ENCODE results near the gene WNK1. TPM values are rescaled to one million over a fixed set of nuclear protein-coding genes. Genes with fewer than 3 reads are reported as not detected.

WNK1 gene
- total RNA-seq, 2 donors from 2014 or later = 110 to 145 TPM

DNA sequence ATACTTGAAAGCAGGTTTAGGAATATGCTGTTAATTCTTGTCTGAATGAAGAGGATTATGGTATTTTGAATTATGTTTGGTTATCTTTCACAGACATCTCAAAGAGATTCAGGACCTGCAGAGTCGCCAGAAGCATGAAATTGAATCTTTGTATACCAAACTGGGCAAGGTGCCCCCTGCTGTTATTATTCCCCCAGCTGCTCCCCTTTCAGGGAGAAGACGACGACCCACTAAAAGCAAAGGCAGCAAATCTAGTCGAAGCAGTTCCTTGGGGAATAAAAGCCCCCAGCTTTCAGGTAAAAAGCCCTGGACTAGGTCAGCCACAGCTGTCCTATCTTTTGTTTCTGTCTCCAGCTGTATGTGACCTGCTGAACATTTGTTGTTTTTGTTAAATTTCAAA lies 145.0 kb downstream of the WNK1 start:
- Mint-ChIP-seq H3K36me3 (no peaks in the 10 kb centered on the region), H3K27ac (peak overlapping the region in 1 of 2 donors; percentile 26), H3K9me3 (no peaks in the 10 kb centered on the region)
- ATAC-seq (no peak), DNase-seq (ENCODE audit: low spot score in 2 of 2) (no peak)

- Mint-ChIP-seq H3K36me3 (no peaks in the 10 kb centered on the region), H3K27ac (peak overlapping the region in 1 of 2 donors; percentile 35)
- ATAC-seq = no peak
Measured at GRCh38 chr12:902581-902980, 150.2 kb downstream of the WNK1 start.

DNA sequence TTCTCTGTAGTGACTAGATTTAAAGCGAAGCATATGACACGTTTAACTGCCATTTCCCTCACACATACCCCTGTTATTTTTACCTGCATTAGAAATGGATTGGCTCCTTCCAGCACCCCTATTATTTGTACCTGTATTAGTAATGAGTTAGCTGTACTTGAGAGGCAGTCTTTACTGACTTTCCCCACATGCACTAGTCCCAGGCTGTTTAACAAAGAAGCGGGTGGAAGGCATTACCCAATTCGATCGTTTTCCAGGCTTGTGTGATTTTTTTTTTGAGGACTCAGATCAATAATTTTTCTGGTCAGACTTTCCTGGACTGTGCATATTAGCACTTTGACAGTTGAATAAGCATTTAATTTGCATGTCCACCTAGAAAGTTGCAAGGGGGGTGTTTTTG lies 150.7 kb downstream of the WNK1 start:
- Mint-ChIP-seq H3K27ac (peak overlapping the region; percentile 35 to 53), H3K36me3 (no peaks in the 10 kb centered on the region), H3K9me3 (no peaks in the 10 kb centered on the region)
- DNase-seq (ENCODE audit: low spot score in 2 of 2) = no peak
- no peak for ATAC-seq

More at GRCh38 chr12:902581-902980, 150.2 kb downstream of the WNK1 start:
- DNase-seq (ENCODE audit: low spot score in 2 of 2) = no peak
- no peaks in the 10 kb centered on the region for H3K9me3 Mint-ChIP-seq

DNA sequence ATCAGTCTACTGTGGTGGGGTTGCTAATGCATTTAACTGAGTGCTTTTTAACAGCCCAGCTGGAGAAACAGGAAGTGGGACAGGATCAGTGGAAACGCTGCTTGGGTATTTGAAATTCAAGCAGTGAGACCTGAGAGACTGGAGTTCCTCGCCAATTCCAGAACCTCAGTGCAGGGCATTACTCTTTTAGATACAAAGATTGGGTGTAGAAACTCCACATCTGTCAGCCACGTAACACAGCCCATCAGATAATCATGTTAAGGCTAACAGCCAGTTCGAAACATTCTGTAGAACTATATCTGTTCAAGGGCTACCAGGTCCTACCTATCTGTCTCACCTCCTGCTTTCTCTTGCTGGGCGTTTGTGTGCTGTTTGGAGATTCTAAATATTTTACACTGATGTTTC lies 151.6 kb downstream of the WNK1 start:
- Mint-ChIP-seq H3K36me3 (no peaks in the 10 kb centered on the region), H3K27ac (no peak overlapping the region), H3K9me3 (no peaks in the 10 kb centered on the region)
- ATAC-seq = no peak
- no peak for DNase-seq (ENCODE audit: low spot score in 2 of 2)

DNA sequence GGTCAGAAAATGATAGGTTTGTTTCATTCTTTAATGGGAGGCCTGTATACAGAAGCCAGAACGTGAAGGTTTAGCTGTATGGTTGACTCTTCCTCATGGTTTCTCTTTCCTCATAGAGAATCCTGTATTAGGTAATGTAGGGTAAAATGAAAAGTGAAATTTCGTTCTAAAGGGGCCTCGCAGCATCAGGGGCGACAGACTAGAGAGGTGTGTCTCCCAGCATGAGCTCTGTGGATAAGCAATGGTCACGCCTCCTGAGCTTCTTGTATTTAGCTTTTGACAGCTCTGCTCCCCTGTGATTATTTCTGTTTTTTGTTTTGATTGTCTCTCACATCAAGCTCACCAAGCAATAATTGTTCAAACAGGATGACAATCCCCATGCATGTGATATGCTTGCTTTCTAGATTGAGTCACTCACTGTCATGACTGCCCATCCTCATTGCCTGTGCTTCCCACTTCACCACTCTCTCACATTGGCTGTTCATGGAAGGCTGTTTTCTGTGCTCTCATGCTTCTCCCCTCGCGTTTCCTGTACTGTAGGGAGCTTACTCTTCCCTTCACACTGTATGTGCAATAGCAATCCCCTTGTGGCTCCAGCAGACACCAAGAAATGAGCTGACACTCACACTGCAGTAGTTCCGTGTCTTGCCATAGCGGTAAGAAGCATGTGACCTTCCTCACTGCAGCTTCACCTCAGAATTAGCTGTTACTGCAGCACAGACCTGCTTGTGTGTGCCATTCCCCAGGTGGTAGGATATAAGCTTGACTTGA lies 153.1 kb downstream of the WNK1 start:
- DNase-seq (ENCODE audit: low spot score in 2 of 2) = no peak
- H3K9me3 Mint-ChIP-seq = no peaks in the 10 kb centered on the region
- peak; percentile 60 to 75 for ATAC-seq
- H3K36me3 Mint-ChIP-seq = no peaks in the 10 kb centered on the region
- peak overlapping the region; percentile 57 to 63 for H3K27ac Mint-ChIP-seq

- Mint-ChIP-seq H3K9me3 (no peaks in the 10 kb centered on the region), H3K36me3 (no peaks in the 10 kb centered on the region), H3K27ac (peak overlapping the region; percentile 57 to 63)
- ATAC-seq (no peak), DNase-seq (ENCODE audit: low spot score in 2 of 2) (no peak)
Measured at GRCh38 chr12:906062-906585, 153.7 kb downstream of the WNK1 start.

DNA sequence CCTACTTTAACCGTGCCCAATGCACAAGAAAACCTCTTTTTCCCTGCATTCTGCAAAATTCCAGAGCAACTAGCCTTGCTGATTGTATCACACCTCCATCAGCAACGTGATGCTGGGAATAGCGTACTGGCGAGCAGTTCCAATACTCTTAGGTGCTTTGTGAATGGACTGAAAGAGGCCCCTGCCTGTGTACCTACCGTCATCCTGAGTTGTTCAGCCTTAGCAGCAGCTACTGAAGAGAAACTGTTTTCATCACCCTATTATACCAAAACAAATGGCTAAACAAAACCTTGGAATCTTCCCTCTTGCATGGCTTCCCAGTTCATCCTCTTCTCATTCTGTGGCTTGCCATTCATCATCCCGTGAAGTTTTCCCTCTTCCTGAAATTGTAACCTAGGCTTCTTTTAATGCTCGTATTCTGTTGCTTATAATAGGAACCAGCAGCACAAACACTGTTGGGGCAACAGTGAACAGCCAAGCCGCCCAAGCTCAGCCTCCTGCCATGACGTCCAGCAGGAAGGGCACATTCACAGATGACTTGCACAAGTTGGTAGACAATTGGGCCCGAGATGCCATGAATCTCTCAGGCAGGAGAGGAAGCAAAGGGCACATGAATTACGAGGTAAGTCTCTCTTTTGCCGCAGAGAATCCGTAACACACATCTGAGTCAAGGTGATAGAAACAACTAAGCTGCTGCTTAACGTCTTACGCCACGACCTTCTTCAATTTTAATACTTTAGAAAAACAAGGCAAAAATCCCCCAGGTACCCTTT lies 155.2 kb downstream of the WNK1 start:
- Mint-ChIP-seq H3K9me3 (no peaks in the 10 kb centered on the region), H3K27ac (peak overlapping the region in 1 of 2 donors; percentile 12), H3K36me3 (no peaks in the 10 kb centered on the region)
- ATAC-seq (no peak), DNase-seq (ENCODE audit: low spot score in 2 of 2) (no peak)

DNA sequence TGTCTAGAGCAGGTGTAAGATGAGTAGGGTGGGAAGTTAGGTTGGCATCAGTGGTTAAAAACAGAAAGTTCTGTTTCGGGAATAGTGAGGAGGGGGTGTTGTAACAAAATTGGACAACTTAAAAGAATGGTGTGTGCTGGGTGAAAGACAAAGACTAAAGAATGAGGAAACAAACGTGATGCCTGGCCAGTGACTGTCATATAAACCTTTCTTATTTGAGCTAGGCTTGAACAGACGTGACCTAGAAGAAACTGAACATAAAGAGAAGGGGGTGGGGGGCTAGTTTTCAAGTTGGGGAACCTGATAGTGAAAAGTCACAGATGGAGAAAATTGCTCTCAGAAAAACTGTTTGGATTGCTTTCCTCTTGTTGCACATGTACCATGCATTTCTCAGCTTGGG lies 157.5 kb downstream of the WNK1 start:
- no peaks in the 10 kb centered on the region for H3K36me3 Mint-ChIP-seq
- DNase-seq (ENCODE audit: low spot score in 2 of 2) (no peak), ATAC-seq (no peak)
- H3K9me3 Mint-ChIP-seq = no peaks in the 10 kb centered on the region
- peak overlapping the region; percentile 10 to 58 for H3K27ac Mint-ChIP-seq

DNA sequence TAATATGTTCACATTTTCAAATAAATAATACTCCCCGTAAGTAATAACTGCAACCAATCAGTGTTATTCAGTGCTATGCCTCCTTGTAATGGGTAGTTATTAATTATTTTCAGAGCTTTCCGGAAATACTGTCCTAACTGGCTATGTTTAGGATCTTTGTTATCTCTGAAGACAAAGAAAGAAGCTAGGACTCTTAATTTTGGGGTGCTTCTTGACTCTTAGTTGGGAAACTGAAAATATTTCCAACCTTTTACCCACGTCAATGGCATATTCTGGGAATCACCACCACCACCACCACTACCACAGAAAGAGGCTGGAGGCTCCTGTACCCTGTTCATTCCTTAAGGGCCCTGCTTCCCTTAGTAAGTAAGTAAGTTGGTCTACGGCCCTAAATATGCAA lies 158.0 kb downstream of the WNK1 start:
- DNase-seq (ENCODE audit: low spot score in 2 of 2) (no peak), ATAC-seq (no peak)
- Mint-ChIP-seq H3K9me3 (no peaks in the 10 kb centered on the region), H3K27ac (peak overlapping the region in 1 of 2 donors; percentile 58), H3K36me3 (no peaks in the 10 kb centered on the region)

DNA sequence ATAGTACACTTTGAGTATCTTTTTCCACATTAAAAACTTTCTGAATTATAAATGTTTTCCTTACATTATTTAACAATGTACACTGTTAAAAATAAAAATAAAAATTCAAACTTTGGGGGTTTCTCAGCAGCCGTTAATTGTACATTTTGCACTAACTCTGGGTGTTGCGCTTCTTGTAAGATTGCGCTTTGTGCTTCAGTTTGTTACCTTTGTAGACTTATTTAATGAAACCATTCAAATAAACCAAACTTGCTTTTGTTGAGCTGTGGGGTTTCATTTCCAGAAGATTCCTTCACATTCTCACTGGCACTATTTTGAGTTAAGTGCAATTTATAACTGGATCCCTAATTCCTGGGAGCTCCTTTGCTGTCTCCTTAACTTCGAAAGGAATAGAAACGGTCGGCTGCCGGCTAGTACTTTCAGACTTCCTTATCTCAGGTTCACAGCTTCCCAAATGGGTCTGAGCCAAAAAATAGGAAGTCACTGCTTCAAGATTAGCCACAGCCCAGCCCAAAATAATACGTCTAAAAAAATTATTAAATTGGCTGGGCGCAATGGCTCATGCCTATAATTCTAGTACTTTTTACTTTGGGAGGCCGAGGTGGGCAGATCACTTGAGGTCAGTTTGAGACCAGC lies 158.9 kb downstream of the WNK1 start:
- Mint-ChIP-seq H3K27ac (peak overlapping the region in 1 of 2 donors; percentile 48), H3K9me3 (no peaks in the 10 kb centered on the region), H3K36me3 (peaks cover 0 to 4% of the 10 kb centered on the region in 2 donors)
- no peak for DNase-seq (ENCODE audit: low spot score in 2 of 2)
- ATAC-seq = no peak

GRCh38 chr12:912466-913235 lies 160.3 kb downstream of the WNK1 start:
- DNase-seq (ENCODE audit: low spot score in 2 of 2) (no peak), ATAC-seq (no peak)
- Mint-ChIP-seq H3K9me3 (no peaks in the 10 kb centered on the region), H3K27ac (peak overlapping the region in 1 of 2 donors; percentile 14), H3K36me3 (peaks cover 0 to 15% of the 10 kb centered on the region in 2 donors)

DNA sequence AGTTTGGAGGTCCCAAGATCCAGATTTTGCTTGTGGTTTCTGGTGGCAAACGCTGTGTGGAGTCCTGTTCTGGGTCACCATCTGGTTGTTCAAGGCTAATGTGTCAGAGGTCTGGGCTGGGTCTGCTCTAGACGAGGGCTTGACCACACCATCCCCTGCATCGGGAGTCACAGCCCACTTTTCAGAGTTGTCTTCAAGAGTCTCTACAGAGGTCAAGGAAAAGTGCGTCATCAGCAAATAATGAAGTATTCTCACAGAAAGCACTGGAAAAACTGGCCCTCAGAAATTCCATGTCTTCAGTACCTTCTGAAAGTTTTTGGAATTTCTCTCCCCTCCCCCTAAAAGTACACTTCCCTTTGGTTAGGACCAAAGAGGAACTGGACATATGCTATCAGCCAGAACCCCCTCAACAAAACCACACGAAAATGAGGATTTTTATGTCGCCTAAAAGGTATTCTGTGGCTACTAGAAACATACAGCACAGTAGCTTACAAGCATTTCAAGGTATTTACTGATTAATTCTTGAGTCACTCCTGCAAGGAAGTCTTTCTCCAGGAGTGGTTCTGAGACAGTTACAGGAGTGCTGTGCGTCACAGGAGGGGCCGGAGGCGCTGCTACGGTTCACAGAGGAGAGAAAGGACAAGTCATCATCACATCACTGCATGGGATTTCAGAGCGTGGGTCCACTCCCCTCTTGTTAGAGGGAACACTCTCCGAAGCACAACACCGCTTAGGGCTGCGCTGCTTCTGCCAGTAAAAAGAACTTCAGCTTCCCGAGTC lies 161.7 kb downstream of the WNK1 start:
- DNase-seq (ENCODE audit: low spot score in 2 of 2) = no peak
- Mint-ChIP-seq H3K27ac (peak overlapping the region; percentile 17 to 95), H3K36me3 (peaks cover 0 to 27% of the 10 kb centered on the region in 2 donors), H3K9me3 (no peaks in the 10 kb centered on the region)
- ATAC-seq = no peak

DNA sequence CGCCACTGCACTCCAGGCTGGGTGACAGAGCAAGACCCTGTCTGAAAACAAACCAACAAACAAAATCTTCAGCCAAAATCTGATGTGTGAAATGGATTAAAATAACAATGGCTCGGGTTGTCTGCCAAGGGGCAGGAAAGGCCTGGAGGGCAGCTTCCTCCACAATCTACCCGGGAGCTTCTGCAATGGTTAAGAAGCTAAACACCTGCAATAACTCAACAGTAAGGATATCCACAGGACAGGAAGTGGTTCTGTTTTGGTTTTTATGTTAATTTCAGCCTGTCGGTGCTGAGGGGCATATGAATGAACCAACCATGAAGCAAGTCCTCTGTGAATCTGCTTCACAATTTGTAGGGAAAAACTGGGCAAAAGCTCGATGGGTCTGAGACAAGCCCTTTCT lies 162.7 kb downstream of the WNK1 start:
- DNase-seq (ENCODE audit: low spot score in 2 of 2) (no peak), ATAC-seq (peak; percentile 30 to 33)
- H3K36me3 Mint-ChIP-seq = peaks cover 0 to 27% of the 10 kb centered on the region in 2 donors

GRCh38 chr12:916240-916639 lies 163.9 kb downstream of the WNK1 start:
- Mint-ChIP-seq H3K36me3 (peaks cover 0 to 34% of the 10 kb centered on the region in 2 donors), H3K27ac (peak overlapping the region; percentile 17 to 95), H3K9me3 (no peaks in the 10 kb centered on the region)
- DNase-seq (ENCODE audit: low spot score in 2 of 2) = peak in 1 of 2 donors; percentile 12
- ATAC-seq = peak; percentile 25 to 36

More for the DNA sequence above, 162.7 kb downstream of the WNK1 start:
- H3K9me3 Mint-ChIP-seq = no peaks in the 10 kb centered on the region
- H3K27ac Mint-ChIP-seq = peak overlapping the region; percentile 17 to 95

DNA sequence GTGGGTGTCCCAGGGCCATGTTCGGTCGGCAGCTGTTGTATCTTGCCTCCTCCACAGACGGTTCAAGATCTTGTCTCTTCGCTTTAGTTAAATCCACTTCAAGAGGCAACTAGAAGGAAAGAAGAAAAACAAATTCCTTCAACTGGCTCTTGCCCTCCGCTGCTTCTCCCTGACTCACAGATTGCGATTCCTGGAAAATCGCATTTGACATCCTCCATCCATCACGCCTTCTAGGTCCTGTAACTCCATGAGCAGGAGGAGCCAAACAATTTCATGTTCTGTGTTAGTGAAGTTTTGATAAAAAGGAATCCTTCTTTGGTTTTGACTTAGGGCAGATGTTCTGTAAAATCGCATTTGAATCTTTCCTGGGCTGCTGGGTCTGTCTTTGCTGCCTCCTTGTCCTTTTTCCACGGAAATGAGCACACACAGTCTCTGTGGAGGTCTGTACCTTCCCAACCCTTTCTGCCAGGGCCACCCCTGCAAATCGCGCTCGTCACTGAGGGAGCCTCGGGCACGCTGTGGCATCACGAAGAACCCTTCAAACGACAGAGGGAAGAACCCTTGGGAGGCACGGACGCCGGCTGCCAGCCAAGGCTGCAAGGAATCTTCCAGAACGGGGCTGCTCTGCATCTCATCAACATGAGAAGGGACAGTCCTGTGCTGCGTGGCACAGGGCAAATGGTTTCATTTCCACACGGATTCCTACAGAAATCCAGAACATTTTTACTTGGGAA lies 164.5 kb downstream of the WNK1 start:
- Mint-ChIP-seq H3K36me3 (peaks cover 0 to 37% of the 10 kb centered on the region in 2 donors), H3K27ac (peak overlapping the region; percentile 17 to 95)

More for the DNA sequence above, 164.5 kb downstream of the WNK1 start:
- DNase-seq (ENCODE audit: low spot score in 2 of 2) (no peak), ATAC-seq (no peak)
- no peaks in the 10 kb centered on the region for H3K9me3 Mint-ChIP-seq
